Measurements from ENCODE around the gene TENM3.

DNA sequence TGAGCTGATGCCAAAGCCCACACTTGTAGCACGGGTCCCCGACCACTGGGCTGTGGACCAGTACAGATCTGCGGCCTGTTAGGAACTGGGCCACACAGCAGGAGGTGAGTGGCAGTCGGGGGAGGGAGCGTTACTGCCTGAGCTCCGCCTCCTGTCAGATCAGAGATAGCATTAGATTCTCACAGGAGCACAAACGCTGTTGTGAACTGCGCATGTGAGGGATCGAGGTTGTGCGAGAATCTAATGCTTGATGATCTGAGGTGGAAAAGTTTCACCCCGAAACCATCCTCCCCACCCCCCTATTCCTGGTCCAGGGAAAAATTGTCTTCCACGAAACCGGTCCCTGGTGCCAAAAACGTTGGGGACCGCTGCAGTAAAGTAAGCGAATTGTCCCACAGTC lies 382.0 kb downstream of the TENM3 start:
- TF ChIP-seq POLR2A (IDR thresholded peaks at IDR 0.05), result no peak
- TF ChIP-seq, protein P1, sequence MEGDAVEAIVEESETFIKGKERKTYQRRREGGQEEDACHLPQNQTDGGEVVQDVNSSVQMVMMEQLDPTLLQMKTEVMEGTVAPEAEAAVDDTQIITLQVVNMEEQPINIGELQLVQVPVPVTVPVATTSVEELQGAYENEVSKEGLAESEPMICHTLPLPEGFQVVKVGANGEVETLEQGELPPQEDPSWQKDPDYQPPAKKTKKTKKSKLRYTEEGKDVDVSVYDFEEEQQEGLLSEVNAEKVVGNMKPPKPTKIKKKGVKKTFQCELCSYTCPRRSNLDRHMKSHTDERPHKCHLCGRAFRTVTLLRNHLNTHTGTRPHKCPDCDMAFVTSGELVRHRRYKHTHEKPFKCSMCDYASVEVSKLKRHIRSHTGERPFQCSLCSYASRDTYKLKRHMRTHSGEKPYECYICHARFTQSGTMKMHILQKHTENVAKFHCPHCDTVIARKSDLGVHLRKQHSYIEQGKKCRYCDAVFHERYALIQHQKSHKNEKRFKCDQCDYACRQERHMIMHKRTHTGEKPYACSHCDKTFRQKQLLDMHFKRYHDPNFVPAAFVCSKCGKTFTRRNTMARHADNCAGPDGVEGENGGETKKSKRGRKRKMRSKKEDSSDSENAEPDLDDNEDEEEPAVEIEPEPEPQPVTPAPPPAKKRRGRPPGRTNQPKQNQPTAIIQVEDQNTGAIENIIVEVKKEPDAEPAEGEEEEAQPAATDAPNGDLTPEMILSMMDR (IDR thresholded peaks at IDR 0.05), result no peak

Measured in lower leg skin (tissue), 3 donors.